Measurements from ENCODE around the gene GPR137B.
"Not testable (repeated sequence)": the region's sequence is repeated elsewhere in the genome, so short reads cannot be mapped to it uniquely, and the experiment has no call there.

The GPR137B gene

DNA sequence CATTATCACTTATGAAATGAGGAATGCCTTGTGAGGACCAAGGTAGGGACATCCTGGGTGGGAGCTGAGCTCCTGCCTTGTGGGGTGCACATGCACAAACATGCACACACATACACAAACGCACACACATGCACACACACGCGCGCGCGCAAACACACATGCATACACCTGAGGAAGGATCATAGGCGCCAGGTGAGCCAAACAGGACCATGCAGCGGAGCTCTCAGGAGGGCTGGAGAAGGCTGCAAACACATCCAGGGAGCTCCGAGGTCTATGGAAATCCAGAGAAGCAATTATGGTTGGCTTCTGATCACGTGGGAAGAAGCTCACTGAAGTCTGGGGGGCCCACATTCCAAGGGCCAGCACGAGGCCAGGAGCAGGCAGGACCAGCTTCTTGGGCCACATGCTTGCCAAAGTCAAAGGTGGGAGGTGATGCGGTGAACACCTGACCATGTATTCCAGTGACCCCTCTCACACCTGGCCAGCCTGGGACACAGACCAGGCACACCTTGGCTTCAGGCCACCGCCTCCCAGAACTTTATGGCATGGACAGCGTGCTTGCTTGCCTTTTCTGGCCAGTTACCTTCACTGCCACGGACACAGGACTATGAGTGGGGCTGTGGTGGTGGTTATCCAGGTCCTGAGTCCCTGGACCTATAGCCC lies 13.6 kb downstream of the GPR137B start:
- Histone ChIP-seq H3K27me3 (no peaks in the 10 kb centered on the region), H3K27ac (no peak overlapping the region), H3K4me3 (ENCODE audit: low read depth in 1 of 2, low read length in 1 of 2) (no peak overlapping the region), H3K9me3 (no peaks in the 10 kb centered on the region), H3K36me3 (no peaks in the 10 kb centered on the region), H3K4me1 (ENCODE audit: control insufficient read depth in 1 of 2, insufficient read depth in 1 of 2, low read depth in 1 of 2, low read length in 1 of 2) (peaks cover 0 to 6% of the 10 kb centered on the region in 2 experiments)
- TF ChIP-seq, protein P1, sequence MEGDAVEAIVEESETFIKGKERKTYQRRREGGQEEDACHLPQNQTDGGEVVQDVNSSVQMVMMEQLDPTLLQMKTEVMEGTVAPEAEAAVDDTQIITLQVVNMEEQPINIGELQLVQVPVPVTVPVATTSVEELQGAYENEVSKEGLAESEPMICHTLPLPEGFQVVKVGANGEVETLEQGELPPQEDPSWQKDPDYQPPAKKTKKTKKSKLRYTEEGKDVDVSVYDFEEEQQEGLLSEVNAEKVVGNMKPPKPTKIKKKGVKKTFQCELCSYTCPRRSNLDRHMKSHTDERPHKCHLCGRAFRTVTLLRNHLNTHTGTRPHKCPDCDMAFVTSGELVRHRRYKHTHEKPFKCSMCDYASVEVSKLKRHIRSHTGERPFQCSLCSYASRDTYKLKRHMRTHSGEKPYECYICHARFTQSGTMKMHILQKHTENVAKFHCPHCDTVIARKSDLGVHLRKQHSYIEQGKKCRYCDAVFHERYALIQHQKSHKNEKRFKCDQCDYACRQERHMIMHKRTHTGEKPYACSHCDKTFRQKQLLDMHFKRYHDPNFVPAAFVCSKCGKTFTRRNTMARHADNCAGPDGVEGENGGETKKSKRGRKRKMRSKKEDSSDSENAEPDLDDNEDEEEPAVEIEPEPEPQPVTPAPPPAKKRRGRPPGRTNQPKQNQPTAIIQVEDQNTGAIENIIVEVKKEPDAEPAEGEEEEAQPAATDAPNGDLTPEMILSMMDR (IDR thresholded peaks at IDR 0.05): no peak

DNA sequence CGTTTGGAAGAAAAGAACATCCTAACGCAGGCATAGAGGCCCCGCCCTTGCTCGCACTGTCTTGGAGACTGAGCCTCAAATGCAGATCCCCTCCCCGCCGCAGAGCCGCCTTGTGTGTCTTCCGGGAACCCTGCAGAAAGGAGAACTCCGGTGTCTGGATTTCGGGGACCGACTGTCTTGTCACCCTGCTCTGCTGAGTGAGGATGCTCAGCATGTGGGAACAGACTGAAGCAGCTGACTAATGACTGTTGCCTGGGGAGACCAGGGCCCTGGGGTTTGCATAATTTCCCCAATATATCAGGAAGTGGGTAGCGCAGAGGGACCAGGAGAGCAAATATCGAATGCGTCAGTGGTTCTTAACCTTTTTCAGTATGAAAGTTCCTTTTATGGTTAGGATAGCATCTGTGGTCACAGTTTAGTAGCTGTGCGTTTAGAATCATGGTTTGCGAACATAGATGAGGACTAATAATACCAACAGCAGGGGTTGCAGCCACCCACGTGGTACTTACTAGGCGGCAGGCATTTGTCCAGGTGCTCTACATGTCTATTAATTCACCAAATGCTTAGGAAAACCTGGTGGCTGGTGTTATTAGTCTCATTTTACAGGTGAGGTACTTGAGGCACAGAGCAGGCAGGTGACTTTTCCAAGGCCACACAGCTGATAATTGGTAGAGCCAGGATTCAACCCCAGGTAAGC lies 14.3 kb downstream of the GPR137B start:
- Histone ChIP-seq H3K9me3 (no peaks in the 10 kb centered on the region), H3K27me3 (no peaks in the 10 kb centered on the region), H3K27ac (no peak overlapping the region), H3K4me1 (ENCODE audit: control insufficient read depth in 1 of 2, insufficient read depth in 1 of 2, low read depth in 1 of 2, low read length in 1 of 2) (peaks cover 0 to 6% of the 10 kb centered on the region in 2 experiments), H3K36me3 (no peaks in the 10 kb centered on the region), H3K4me3 (ENCODE audit: low read depth in 1 of 2, low read length in 1 of 2) (no peak overlapping the region)
- TF ChIP-seq, protein P1 (IDR thresholded peaks at IDR 0.05): no peak

DNA sequence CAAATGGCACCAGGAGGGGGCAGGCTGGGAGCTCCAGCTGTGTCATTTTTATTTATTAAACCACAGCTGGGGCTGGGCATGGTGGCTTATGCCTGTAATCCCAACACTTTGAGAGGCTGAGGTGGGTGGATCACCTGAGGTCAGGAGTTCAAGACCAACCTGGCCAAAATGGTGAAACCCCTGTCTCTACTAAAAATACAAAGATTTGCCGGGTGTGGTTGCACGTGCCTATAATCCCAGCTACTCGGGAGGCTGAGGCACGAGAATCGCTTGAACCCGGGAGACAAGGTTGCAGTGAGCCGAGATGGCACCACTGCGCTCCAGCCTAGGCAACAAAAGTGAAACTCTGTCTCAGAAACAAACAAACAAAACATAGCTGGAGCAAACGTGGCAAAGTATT lies 15.7 kb downstream of the GPR137B start:
- H3K27ac ChIP-seq; H3K4me1 ChIP-seq (ENCODE audit: control insufficient read depth in 1 of 2, insufficient read depth in 1 of 2, low read depth in 1 of 2, low read length in 1 of 2); H3K4me3 ChIP-seq (ENCODE audit: low read depth in 1 of 2, low read length in 1 of 2); H3K9me3 ChIP-seq; H3K36me3 ChIP-seq; H3K27me3 ChIP-seq: not testable (repeated sequence)

DNA sequence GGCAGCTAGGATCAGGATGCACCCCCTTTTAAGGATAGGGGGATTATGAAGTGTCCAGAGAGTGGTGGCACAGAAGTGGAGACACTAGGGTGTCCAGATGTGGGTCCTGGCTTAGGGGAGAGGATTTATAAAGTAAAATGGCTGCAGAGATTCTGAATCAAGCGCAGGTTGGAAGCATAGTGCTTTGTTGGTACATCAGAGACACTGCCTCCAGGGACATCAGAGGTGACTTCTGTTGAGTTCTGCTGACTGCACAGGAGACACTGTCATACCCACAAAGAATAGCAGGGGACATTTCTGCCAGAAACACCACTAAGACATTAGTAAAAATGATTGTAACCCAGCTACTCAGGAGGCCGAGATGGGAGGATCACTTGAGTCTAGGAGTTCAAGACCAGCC lies 16.4 kb downstream of the GPR137B start:
- no peaks in the 10 kb centered on the region for H3K27me3 ChIP-seq
- H3K4me3 ChIP-seq (ENCODE audit: low read depth in 1 of 2, low read length in 1 of 2): no peak overlapping the region
- no peaks in the 10 kb centered on the region for H3K36me3 ChIP-seq
- H3K27ac ChIP-seq: no peak overlapping the region
- TF ChIP-seq, protein P1 (IDR thresholded peaks at IDR 0.05): no peak
- no peaks in the 10 kb centered on the region for H3K9me3 ChIP-seq
- H3K4me1 ChIP-seq (ENCODE audit: control insufficient read depth in 1 of 2, insufficient read depth in 1 of 2, low read depth in 1 of 2, low read length in 1 of 2): peaks cover 0 to 6% of the 10 kb centered on the region in 2 experiments

DNA sequence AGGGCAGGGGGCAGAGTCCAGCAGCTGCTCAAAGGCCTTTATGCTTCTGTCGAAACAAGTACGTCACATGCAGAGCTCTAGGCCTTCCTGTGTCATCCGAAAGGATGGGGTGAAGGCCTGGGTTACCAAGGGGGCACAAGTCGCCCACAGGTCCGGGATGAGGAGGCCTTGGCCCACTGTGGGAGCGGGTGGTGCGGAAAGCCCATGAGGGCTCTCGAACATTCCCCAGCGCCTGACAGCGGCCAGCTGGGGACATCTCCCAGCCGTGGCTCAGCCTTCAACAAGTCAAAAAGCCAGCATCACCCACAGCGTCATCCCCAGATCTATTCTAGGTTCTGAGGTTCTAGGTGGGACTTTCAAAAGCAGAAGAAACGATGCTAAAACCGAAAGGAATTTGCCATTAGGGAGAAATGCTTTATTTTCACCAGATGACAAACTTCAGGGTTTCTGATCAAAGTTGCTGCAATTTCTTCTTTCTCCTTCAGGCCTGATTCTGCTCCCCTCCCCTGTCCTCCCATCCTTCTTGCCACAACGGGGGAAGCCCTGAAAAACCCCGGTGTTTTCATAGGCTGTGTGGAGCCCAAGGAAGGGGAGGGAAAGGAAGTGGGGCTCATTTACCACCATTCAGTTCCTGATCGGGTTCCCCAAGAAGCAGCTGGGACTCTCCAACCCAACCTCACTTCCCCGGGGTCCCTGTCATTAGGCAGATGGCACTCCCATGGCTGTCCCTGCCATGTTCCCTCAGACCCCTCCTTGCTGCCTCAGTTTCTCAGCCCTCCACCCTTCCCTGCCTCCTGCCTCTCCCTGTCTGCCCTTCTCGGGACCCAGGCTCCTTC lies 17.6 kb downstream of the GPR137B start:
- Histone ChIP-seq H3K36me3 (no peaks in the 10 kb centered on the region), H3K4me1 (ENCODE audit: control insufficient read depth in 1 of 2, insufficient read depth in 1 of 2, low read depth in 1 of 2, low read length in 1 of 2) (peaks cover 0 to 6% of the 10 kb centered on the region in 2 experiments), H3K27ac (no peak overlapping the region), H3K9me3 (no peaks in the 10 kb centered on the region), H3K27me3 (no peaks in the 10 kb centered on the region), H3K4me3 (ENCODE audit: low read depth in 1 of 2, low read length in 1 of 2) (no peak overlapping the region)
- TF ChIP-seq, protein P1 (IDR thresholded peaks at IDR 0.05): no peak

Data from neutrophil (primary cell).